ENCODE measurements around the gene HNRNPR. TPM values are rescaled to one million over a fixed set of nuclear protein-coding genes. Genes with fewer than 3 reads are reported as not detected.

HNRNPR gene
- 157 to 183 TPM (median 163 TPM) in 5 replicates for total RNA-seq (2022; extraction: Qiagen RNA extraction; ENCODE audit: low read depth)

GRCh38 chr1:23344111-23344986, at the start of gene HNRNPR:
TSS of gene HNRNPR (minus strand) at chr1:23344284. CDS start at chr1:23341008, 3,276 bp downstream.

GRCh38 chr1:23369335-23370013, 25.4 kb upstream of the HNRNPR start, which contains the start of gene ZNF436:
TSS of gene ZNF436 (minus strand) at chr1:23369836. CDS start at chr1:23368005, 1,831 bp downstream.

Other genes with a start within 250 kb of the HNRNPR start
- 17.3 to 24.1 TPM (median 21.7 TPM) in 5 replicates for gene LUZP1, start 175.4 kb downstream of the HNRNPR start, total RNA-seq (2022; extraction: Qiagen RNA extraction; ENCODE audit: low read depth)
- 11.9 to 14.2 TPM (median 13.4 TPM) in 5 replicates for gene HTR1D, start 126.8 kb downstream of the HNRNPR start, total RNA-seq (2022; extraction: Qiagen RNA extraction; ENCODE audit: low read depth)
- 4.2 to 5.8 TPM (median 5.6 TPM) in 5 replicates for gene ZNF436, start 25.6 kb upstream of the HNRNPR start, total RNA-seq (2022; extraction: Qiagen RNA extraction; ENCODE audit: low read depth)
- 0.42 to 0.74 TPM (median 0.55 TPM) in 5 replicates for gene TCEA3, start 80.5 kb upstream of the HNRNPR start, total RNA-seq (2022; extraction: Qiagen RNA extraction; ENCODE audit: low read depth)
- gene ASAP3, start 139.9 kb upstream of the HNRNPR start, total RNA-seq (2022; extraction: Qiagen RNA extraction; ENCODE audit: low read depth): 4.7 to 6.6 TPM (median 5.9 TPM) in 5 replicates
- gene E2F2, start 186.9 kb upstream of the HNRNPR start, total RNA-seq (2022; extraction: Qiagen RNA extraction; ENCODE audit: low read depth): 2.0 to 3.0 TPM (median 2.9 TPM) in 5 replicates
- gene ID3, start 215.2 kb upstream of the HNRNPR start, total RNA-seq (2022; extraction: Qiagen RNA extraction; ENCODE audit: low read depth): 341 to 429 TPM (median 397 TPM) in 5 replicates